NCI-H1694 (cell line): Measurements from ENCODE around the gene TMEM69.
"Not testable (repeated sequence)": the region's sequence is repeated elsewhere in the genome, so short reads cannot be mapped to it uniquely, and the experiment has no call there.

Experiments
- DNase-seq: peaks from one replicate; lab custom pipeline; 2025; lab: John Stamatoyannopoulos, UW

Gene TMEM69

GRCh38 chr1:45677751-45678245 lies 10.2 kb upstream of the TMEM69 start:
- DNase-seq, result no peak

GRCh38 chr1:45678489-45678888 lies 9.5 kb upstream of the TMEM69 start:
- DNase-seq, result no peak

- DNase-seq, result no peak
Observed at GRCh38 chr1:45679123-45679522, 8.9 kb upstream of the TMEM69 start.

GRCh38 chr1:45682942-45683341 lies 5.0 kb upstream of the TMEM69 start:
- DNase-seq, result no peak

- no peak for DNase-seq
Observed at GRCh38 chr1:45684402-45684801, 3.6 kb upstream of the TMEM69 start.

- DNase-seq, result no peak
Observed at GRCh38 chr1:45685308-45686014, 2.5 kb upstream of the TMEM69 start.

GRCh38 chr1:45686015-45686287 lies 2.0 kb upstream of the TMEM69 start:
- DNase-seq, result no peak

GRCh38 chr1:45686288-45687013 lies 1.5 kb upstream of the TMEM69 start, which contains the start of gene GPBP1L1:
Gene GPBP1L1, minus strand, starts transcription at chr1:45686533. Its CDS starts 27,446 bp downstream, at chr1:45659087.
- peak; percentile 94 for DNase-seq

GRCh38 chr1:45687014-45687753 lies 797 bp upstream of the TMEM69 start:
- DNase-seq, result peak; percentile 98

GRCh38 chr1:45693811-45694210 lies 5.8 kb downstream of the TMEM69 start:
- not testable (repeated sequence) for DNase-seq

GRCh38 chr1:45694823-45695222 lies 6.8 kb downstream of the TMEM69 start:
- no peak for DNase-seq

- no peak for DNase-seq
Observed at GRCh38 chr1:45704637-45705036, 16.7 kb downstream of the TMEM69 start.

- DNase-seq, result no peak
Observed at GRCh38 chr1:45713711-45714110, 25.7 kb downstream of the TMEM69 start.

- no peak for DNase-seq
Observed at GRCh38 chr1:45716700-45717099, 28.7 kb downstream of the TMEM69 start.

- DNase-seq, result not testable (repeated sequence)
Observed at GRCh38 chr1:45717386-45717785, 29.4 kb downstream of the TMEM69 start.

- DNase-seq, result no peak
Observed at GRCh38 chr1:45718289-45718688, 30.3 kb downstream of the TMEM69 start.

GRCh38 chr1:45721207-45721606 lies 33.2 kb downstream of the TMEM69 start:
- DNase-seq, result no peak

GRCh38 chr1:45722809-45723208 lies 34.8 kb downstream of the TMEM69 start:
- no peak for DNase-seq

GRCh38 chr1:45723248-45723930 lies 35.4 kb downstream of the TMEM69 start:
- DNase-seq, result no peak

- not testable (repeated sequence) for DNase-seq
Observed at GRCh38 chr1:45726007-45726406, 38.0 kb downstream of the TMEM69 start.

GRCh38 chr1:45730075-45730779 lies 42.2 kb downstream of the TMEM69 start:
- no peak for DNase-seq
